HL-60/S4 treated with phorbol 12-myristate 13-acetate at 8.2 ng/mL for 4 days and 3 days (cell line): ENCODE measurements around the gene HSPA4.
"Not testable (repeated sequence)": the region's sequence is repeated elsewhere in the genome, so short reads cannot be mapped to it uniquely, and the experiment has no call there.

Experiments used
- in situ Hi-C: fragments of 300-500 bp; cut with MboI; formaldehyde crosslinking; loops from 2 replicates; pipeline ENCODE4 v1.15.0; 2022; ENCODE audit warnings: low sequenced_read_pairs

Gene HSPA4

DNA sequence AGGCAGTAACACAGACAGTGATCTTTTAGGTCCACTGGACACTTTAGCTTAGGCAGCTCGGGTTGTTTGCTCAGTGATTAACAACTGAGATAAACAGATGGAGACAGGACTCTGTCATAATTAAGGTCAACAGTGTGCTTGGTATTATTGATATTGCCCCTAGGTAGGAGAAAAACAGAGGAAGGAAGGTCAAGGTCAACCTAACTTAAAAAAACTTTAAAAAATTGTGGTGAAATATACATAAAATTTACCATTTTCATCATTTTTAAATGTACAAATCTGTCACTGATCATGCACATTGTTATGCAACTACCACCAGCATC lies 2.1 kb upstream of the HSPA4 start:
- in situ Hi-C loops: no loop called here

DNA sequence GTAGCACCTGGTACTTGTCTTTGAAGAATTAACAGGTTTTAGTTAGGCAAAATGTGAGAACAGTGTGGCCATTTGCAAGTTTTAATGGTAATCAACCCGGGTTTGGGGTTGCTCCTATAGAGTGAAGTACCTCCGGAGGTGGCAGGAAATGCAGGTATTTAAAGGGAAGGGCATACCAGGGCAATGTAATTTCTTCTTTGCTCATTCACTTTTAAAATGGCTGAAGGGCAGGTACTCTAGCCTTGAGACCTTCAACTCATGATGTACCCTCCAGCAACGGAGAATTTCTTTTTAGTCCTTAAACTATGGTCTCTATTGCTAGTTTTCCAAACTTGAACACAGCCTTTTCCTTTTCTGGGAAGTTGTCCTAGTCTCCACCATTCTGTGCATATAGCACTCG lies 1.3 kb upstream of the HSPA4 start:
- in situ Hi-C loops: no loop called here

DNA sequence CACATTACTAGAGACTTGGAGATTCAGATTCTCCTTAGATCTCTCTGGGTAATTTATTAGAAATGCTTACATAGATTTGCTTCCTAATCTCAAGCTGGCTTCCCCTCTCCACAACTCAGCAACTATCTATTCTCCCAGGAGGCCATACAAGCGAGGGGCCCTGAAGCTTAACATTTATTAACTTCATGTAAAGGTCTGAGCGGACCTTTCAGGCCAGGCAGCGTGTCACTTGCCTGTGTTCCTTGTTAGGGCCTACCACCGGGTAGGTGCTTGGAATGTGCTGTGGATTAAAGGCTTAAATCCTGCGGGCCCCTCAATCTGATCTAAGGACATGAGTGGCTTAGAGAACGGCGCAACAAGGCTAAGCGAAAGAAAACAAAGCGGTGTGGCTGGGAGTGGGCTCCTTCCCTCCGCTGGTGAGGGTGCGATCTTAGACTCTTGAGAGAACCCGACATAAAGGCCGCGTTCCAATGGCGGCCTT lies 712 bp upstream of the HSPA4 start:
- in situ Hi-C loops: no loop called here

DNA sequence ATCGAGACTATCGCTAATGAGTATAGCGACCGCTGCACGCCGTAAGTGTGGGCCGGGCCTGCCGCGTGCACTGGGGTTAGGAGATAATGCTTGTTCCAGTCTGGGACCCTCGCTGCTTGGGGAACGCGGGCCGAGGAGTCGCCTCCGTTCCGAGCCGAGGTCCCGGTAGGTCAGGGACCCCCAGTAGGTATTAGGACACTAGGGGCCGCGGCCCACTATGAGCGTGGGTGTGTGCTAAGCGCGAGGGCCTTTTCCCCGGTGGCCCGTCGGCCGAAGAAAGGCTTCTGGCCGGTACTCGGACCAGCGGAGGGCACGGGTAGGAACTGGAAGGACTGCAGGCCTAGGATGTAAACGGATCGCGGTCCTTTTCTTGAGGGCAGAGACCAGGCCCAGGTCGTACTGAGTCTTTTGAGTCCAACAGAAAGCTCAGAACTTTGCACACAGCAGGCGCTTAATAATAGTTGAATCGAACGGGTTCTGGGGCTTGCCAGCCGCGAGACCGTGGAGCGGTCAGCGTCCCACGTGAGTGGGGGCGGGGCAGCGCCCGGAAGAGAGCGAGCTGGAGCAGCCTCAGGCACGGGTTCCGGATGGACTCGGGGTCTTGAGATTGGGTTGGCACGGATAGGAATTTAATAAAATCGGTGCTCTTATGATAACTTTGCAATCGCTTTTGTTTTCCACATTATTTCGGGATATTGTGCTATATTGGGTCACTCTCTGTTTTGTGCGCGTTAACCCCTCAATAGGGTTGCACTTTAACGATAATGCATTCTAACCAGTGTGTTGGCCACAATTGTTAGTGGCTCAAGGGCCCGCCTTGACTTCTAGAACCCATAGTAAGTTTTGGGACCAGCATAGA lies 733 bp downstream of the HSPA4 start:
- in situ Hi-C loops: no loop called here

DNA sequence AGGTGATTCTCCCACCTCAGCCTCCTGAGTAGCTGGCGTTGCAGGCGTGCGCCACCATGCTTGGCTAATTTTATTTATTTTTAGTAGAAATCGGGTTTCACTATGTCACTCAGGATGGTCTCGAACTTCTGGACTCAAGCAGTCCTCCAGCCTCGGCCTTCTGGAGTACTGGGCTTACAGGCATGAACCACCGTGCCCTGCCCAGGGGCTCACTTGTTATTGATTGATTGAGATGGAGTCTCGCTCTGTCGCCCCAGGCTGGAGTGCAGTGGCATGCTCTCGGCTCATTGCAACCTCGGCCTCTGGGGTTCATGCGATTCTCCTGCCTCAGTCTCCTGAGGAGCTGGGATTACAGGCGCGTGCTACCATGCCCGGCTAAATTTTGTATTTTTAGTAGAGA lies 1.6 kb downstream of the HSPA4 start:
- in situ Hi-C loops: no loop called here

DNA sequence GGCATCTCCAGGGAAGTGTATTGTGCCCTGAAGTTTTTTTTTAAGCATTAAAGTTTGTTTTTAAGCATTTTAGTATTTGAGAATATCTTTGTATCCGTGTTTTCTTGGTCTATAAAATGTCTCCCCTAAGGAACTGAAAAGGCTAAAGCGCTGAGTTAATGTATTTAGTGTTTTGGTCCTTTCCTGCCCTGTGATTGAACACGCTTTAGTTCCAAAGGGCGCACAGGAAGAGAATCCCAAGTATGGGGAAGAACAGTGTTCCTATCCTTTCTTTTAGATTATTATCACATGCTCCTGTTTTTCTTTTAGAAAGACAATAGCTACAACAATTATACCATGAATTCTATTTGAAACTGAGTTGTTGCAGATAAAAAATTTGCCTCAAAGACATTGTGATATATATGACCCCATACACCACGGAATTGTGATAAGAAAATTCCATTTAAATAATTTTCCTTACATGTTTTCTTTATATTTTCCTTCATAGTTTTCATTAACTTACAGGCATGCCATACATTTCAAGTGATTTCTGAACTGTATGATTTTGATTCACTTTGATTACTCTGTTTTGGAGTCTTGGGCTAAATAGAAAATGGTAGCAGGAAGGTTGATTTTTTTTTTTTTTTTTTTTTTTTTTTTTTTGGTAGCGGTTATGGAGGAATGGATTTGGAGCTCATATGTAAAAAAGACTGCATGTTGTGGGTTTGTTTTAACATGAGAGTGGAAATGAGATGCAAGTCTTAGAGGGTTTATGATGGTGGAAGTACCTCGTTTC lies 3.1 kb downstream of the HSPA4 start:
- in situ Hi-C loops: no loop called here

DNA sequence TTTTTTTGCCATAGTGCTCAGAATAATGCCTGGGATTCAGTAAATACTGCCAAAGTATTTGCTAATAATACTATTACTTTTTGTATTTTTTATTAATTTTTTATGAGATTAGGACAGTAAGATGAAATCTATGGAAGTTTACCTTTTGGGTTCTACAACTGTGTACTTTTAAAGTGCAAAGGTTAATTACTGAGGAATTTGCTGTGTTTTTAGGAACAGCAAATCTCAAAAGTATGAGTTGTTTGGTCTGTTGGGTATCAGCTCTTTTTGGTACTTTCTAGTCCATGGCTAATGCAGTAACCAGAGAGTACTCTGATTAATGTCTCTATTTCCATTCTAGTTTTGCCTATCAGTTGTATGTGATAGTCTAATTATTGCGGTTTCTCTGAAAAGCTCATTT lies 5.1 kb downstream of the HSPA4 start:
- in situ Hi-C loops: no loop called here

DNA sequence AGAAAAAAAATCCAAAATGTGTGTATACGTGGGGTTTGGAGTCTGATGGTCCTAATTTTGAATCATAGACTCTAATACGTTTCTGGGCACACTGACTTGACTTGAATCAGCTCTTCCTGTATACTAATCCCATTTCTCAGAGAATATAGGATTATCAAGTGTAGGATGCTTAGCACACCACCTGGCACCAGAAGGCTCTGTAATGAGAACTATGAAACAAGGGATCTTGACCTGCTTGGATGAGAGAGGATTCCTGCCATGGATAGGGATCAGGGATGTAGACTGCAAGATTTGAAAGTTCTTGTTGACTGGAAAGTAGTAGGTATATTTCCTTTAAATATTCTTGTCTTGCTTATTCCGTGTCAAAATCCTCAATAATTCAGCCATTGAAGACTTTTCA lies 7.8 kb downstream of the HSPA4 start:
- in situ Hi-C loops: no loop called here

DNA sequence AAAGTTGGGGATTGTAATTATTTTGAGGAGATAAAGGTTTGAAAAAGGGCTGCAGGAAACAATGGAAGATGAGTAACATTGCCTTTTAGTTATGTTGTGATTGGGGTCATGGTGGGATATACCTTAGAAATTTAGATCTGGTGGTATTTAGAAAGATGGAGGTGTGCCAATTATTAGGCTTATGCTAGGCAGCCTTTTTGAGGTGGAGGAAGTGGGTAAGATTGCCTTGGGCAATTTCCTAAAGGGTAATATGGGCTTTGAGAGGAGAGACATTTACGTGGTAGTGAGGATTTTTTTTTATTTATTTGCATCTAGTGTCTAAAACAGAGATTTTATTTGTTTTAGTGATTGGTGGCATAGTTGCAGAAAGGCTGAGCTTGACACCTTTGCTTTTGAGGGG lies 10.5 kb downstream of the HSPA4 start:
- in situ Hi-C loops: no loop called here

DNA sequence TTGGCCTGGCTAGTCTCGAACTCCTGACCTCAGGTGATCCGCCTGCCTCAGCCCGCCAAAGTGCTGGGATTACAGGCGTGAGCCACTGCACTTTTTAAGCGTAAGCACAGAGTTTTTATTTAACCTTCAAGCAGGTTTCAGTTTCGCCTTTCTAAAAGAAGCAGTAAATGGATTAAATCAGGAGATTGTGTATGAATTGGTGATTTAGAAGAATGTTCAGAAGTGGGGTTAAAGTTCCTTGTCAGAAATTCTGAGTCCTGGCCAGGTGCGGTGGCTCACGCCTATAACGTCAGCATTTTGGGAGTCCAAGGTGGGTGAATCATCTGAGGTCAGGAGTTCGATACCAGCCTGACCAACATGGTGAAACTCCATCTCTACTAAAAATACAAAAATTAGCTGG lies 12.2 kb downstream of the HSPA4 start:
- in situ Hi-C loops: no loop called here

DNA sequence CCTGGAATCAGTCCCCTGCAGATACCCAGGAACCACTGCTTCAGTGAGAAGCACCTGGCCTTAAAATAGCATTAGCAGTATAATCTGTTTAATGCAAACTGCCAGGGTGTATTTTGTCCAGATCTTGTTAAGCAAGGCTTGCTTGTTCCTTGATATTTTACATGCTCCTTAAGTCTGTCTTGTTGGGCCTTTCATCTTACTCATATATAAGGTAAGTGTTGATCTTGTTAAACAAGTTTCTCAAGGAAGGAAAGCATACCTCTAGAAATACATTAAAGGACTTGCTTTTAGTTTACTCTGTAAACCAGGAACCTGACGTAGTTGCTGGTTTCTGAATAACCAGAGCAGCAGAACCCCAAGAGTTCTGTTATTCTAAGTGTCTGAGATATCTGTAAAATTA lies 13.7 kb downstream of the HSPA4 start:
- in situ Hi-C loops: no loop called here

DNA sequence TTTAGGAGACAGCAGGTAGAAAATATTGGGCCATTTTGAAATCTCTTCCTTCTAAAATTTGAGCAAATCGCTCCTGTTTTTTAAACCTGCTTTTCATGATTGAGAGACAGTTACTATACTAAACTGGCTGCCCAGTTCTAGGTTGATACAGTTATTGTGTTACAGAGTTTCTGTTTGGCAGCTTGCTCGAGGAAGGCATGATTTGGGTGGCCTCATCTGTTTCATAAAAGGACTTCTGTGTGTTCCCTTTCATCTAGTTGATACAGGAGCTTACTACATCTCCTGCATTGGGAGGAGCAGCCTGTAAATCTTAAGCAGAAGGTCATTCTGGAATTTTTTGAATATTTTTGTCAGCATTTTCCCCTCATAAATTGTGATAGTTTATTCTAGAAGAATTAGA lies 14.2 kb downstream of the HSPA4 start:
- in situ Hi-C loops: no loop called here

DNA sequence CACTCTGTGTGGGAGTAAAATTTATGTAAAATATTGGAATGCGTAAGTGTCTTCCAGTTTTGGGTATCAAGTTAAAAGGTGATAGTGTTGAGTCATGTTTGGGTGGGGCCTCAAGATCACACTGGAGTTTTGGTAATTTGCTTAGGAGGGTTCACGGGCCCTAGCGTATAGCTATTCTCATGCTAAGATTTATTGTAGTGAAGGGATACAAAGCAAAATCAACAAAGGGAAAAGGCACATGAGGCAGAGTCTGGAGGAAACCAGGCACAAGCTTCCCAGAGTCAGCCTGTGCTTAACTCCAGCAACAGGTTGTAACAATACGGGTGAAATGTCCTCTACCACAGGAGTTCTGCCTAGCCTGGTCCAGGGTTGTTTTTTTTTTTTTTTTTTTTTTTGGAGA lies 20.2 kb downstream of the HSPA4 start:
- in situ Hi-C loops: no loop called here

DNA sequence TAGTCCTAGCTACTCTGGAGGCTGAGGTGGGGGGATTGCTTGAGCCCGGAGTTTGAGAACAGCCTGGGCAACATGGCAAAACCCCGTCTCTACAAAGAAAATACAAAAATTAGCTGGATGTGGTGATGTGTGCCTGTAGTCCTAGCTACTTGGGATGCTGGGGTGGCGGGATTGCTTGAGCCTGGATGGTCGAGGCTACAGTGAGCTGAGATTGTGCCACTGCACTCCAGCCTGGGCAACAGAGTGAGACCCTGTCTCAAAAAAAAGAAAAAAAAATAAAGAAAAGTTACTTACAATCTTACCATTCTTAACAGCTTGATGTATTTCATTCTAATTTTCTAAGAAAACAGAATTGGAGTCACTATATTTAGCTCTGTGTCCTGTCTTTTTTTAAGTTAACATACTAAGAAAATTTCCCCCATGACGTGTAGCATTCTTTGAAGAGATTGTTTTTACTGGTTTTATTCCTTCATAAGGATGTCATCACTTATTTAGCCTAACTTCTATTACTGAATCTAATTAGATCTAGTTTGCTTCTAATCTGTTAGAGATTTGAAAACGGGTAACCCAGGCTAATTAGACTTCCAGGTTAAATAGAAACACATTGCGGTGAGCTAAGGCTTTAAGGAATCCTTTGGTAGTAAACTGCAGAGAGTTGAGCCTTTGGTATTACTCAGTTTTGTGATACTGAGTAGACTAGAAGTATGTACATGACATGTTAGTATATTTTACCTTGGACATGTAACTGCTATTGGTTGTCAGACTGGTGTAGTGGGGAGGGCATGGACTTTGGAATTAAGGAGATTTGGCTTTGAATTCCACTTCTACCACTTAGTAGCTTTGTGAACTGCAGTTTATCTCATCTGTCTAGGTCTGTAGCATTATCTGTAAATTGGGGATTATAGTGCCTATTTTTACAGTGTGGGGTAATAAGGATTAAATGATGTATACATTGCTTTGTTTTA lies 24.0 kb downstream of the HSPA4 start:
- in situ Hi-C loops: no loop called here

DNA sequence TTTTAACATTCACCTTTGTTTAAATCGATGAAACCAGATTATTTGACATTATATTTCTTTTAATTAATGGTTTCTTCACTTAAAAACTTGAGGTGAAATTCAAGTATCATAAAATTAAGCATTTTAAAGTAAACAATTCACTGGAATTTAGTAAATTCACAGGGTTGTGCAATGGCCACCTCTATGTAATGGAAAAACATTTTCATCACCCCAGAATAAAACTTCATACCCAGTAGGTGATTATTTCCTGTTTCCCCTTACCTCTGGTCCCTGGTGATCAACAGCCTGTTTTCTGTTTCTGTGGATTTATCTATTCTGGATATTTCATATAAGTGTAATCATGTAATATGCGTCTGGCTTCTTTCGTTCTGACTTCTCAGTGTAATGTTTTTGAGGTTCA lies 27.2 kb downstream of the HSPA4 start:
- in situ Hi-C loops: no loop called here

DNA sequence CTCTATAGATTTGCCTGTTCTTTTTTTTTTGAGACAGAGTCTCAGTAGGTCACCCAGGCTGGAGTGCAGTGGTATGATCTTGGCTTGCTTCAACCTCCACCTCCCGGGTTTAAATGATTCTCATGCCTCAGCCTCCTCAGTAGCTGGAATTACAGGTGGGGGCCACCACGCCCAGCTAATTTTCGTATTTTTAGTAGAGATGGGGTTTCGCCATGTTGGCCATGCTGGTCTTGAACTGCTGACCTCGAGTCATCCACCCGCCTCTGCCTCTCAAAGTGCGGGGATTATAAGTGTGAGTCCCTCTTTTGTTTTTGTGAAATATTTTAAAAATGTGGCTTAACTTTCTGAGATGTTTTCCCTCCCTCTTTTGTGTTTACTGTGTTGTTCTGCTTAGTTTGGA lies 29.2 kb downstream of the HSPA4 start:
- in situ Hi-C loops: no loop called here

DNA sequence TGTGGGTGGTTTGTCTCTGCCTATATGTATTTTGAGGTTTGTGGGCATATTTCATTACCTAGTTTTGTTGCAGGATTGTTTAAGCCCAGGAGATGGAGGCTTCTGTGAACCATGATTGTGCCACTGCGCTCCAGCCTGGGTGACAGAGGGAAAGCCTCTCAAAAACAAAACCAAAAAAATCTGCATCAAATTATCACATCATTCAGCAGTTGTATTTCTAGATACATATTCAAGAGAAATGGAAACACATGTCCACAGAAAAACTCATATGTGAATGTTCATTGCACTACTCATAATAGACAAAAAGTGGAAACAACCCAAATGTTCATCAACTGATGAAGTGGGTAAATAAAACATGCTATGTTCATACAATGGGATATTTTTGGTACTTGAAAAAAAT lies 29.9 kb downstream of the HSPA4 start:
- in situ Hi-C loops: no loop called here

DNA sequence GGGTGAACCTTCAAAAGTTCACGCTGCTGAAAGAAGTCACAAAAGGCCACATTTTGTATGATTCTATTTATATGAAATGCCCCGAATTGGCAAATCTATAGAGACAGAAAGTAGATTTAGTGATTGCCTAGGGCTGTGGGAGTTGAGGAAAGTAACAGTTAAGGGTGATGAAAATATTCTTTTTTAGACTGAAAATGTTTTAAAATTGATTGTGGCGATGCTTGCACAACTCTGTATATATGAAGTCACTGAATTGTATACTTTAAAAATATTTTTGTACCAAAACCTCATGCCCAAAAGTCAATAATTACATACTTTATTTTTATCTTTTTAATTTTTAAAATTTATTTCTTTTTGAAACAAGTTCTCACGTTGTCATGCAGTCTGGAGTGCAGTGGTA lies 30.3 kb downstream of the HSPA4 start:
- in situ Hi-C loops: no loop called here

DNA sequence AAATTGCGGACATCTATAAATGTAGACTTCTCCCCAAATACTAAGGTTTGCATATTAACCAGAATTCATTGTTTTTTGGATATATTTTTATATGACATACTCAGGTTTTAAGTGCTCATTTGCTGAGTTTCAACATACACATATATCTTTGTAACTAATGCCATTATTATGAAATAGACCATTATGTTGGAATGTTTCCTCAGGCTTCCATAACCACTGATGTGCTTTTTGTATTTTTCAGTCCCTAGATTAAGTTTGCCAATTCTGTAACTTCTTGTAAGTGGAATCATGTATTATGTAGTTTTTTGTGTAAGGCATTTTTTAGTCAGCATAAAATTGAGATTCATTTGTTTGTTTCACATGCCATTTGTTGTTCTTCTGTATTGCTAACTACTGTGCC lies 32.1 kb downstream of the HSPA4 start:
- in situ Hi-C loops: no loop called here

DNA sequence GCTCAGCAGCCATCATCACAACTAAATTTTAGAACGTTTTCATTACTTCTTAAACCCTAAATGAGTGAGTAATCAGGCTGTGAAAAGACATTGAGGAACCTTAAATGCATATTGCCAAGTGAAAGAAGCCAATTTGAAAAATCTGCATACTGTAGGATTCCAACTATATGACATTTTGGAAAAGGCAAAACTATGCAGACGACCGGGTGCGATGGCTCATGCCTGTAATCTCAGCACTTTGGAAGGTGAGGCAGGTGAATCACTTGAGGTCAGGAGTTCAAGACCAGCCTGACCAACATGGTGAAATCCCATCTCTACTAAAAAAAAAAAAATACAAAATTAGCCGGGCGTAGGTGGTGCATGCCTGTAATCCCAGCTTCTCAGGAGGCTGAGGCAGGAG lies 33.4 kb downstream of the HSPA4 start:
- in situ Hi-C loops: not testable (repeated sequence)

DNA sequence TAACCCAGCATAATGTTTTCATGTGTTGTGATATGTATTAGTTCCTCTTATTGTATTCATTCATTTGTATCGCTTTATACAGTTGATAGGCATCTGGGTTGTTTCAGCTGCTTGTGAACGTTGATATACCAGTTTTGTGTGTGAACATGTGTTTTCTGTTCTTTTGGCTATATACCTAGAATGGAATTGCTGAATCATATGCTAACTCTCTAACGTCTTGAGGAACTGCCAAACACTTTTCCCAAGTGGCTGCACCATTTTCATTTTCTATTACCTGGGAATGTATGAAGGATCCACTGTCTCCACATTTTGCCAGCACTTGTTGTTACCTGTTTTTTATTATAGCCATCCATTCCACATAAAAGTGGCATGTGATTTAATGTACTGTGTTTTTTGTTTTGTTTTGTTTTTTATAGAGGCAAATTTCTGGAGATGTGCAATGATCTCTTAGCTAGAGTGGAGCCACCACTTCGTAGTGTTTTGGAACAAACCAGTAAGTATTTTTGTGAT lies 34.6 kb downstream of the HSPA4 start:
- in situ Hi-C loops: no loop called here
